HepG2 (cell line): ENCODE results near the gene GRK5. TPM values are rescaled to one million over a fixed set of nuclear protein-coding genes. Genes with fewer than 3 reads are reported as not detected.
A peak's percentile ranks its signal among the peaks of the same experiment; 100 is the strongest.

Experiments
- ARNT2 ChIP-seq: sonication (generic); formaldehyde crosslinking; IDR thresholded peaks from 2 replicates; pipeline ENCODE4 v1.8.0; 2022; ENCODE audit warnings: mild to moderate bottlenecking, low read depth, missing genetic modification reagents, moderate library complexity
- ATF2 ChIP-seq: sonication (generic); formaldehyde crosslinking; IDR thresholded peaks from 2 replicates; pipeline ENCODE4 v1.4.0; 2020; ENCODE audit warnings: missing genetic modification reagents
- CERS6 ChIP-seq: sonication (generic); formaldehyde crosslinking; IDR thresholded peaks from 2 replicates; pipeline ENCODE4 v1.5.0; 2020; ENCODE audit warnings: missing genetic modification reagents
- GATA4 ChIP-seq: sonication (generic); IDR thresholded peaks from 2 replicates; pipeline ENCODE4 v1.6.1; 2016; ENCODE audit warnings: antibody characterized with exemption, low read depth, borderline replicate concordance
- IRX3 ChIP-seq: sonication (generic); formaldehyde crosslinking; IDR thresholded peaks from 2 replicates; pipeline ENCODE4 v1.8.1; 2023; ENCODE audit warnings: mild to moderate bottlenecking, low read depth, missing genetic modification reagents, borderline replicate concordance
- NCOA2 ChIP-seq: sonication (generic); formaldehyde crosslinking; IDR thresholded peaks from 2 replicates; pipeline ENCODE4 v1.8.0; 2022; ENCODE audit warnings: inconsistent platforms
- NRL ChIP-seq: sonication (generic); formaldehyde crosslinking; IDR thresholded peaks from 2 replicates; pipeline ENCODE4 v1.5.0; 2020; ENCODE audit warnings: missing genetic modification reagents, mild to moderate bottlenecking, moderate library complexity, borderline replicate concordance
- RFX1 ChIP-seq: fragments of 450-650 bp; IDR thresholded peaks from 2 replicates; pipeline ENCODE4 v1.6.1; 2017
- TAF1 ChIP-seq: sonication (generic); formaldehyde crosslinking; IDR thresholded peaks from 2 replicates; pipeline ENCODE4 v1.4.0; 2020; ENCODE audit warnings: missing genetic modification reagents
- THAP7 ChIP-seq: sonication (generic); formaldehyde crosslinking; IDR thresholded peaks from 2 replicates; pipeline ENCODE4 v1.8.1; 2023; ENCODE audit warnings: mild to moderate bottlenecking, missing genetic modification reagents
- ZBTB34 ChIP-seq: sonication (generic); formaldehyde crosslinking; IDR thresholded peaks from 2 replicates; pipeline ENCODE4 v1.8.0; 2022; ENCODE audit warnings: mild to moderate bottlenecking, missing genetic modification reagents
- ZC3H4 ChIP-seq: sonication (generic); formaldehyde crosslinking; IDR thresholded peaks from 2 replicates; pipeline ENCODE4 v1.4.0; 2020; ENCODE audit warnings: missing genetic modification reagents, borderline replicate concordance
- ZNF143 ChIP-seq: sonication (generic); formaldehyde crosslinking; IDR thresholded peaks from 2 replicates; pipeline ENCODE4 v1.4.0; 2020; ENCODE audit warnings: missing genetic modification reagents
- ZNF318 ChIP-seq: sonication (generic); formaldehyde crosslinking; IDR thresholded peaks from 2 replicates; pipeline ENCODE4 v1.4.0; 2020; ENCODE audit warnings: mild to moderate bottlenecking, missing genetic modification reagents
- polyA plus RNA-seq, 8 experiments: library from polyadenylated mRNA; depleted of rRNA in 3 of 8; stranded (reverse) in 7 of 8; unstranded in 1 of 8; fragments of >200 nt; fragmentation: Illumina TruSeq in 4 of 8; extraction: Trizol in 4 of 8; gene quantifications; 2 replicates each; pipeline versions ENCODE4 v1.2.1 to v1.2.3, GENCODE V29; 2011 to 2016; ENCODE audit warnings: low read depth in 4 of 8, missing spikeins in 1 of 8, mixed read lengths in 1 of 8; ENCODE audit not compliant: insufficient read depth in 1 of 8
- total RNA-seq, 5 experiments: library from RNA; depleted of rRNA; stranded (reverse); fragments of >200 nt; fragmentation: Illumina TruSeq; extraction: Trizol; gene quantifications; 2 replicates each; pipeline ENCODE4 v1.2.3, GENCODE V29; 2016; ENCODE audit warnings: low read depth in 1 of 5

Gene GRK5
- total and polyA plus RNA-seq, 2 of the 13 experiments (the other 11 are each of a cell fraction or from before 2014, with no cell fraction given), result 10.4 to 12.6 TPM

- TF ChIP-seq ARNT2 (CRISPR knock-in tag) (peak; percentile 19; the same call in 1 of the 2 replicates), ZC3H4 (no peak), CERS6 (CRISPR knock-in tag) (no peak), THAP7 (CRISPR knock-in tag) (no peak), ATF2 (CRISPR knock-in tag) (0 out of 2 replicates have a peak, but pooled peaks have one; percentile 61), RFX1 (no peak), NRL (CRISPR knock-in tag) (no peak), IRX3 (no peak), NCOA2 (CRISPR knock-in tag) (no peak), ZNF143 (CRISPR knock-in tag) (no peak; the same call in 1 of the 2 replicates), TAF1 (CRISPR knock-in tag) (peak; percentile 54), GATA4 (peak; percentile 48; the same call in 1 of the 2 replicates), ZNF318 (CRISPR knock-in tag) (no peak), ZBTB34 (CRISPR knock-in tag) (0 out of 2 replicates have a peak, but pooled peaks have one; percentile 41)
Observed at GRCh38 chr10:119270762-119271366, 63.5 kb downstream of the GRK5 start (continued).
